Osteocyte (in vitro differentiated cells): ENCODE measurements around the gene TOGARAM2. TPM values are rescaled to one million over a fixed set of nuclear protein-coding genes. Genes with fewer than 3 reads are reported as not detected.

ENCODE experiments used
- DNase-seq: peaks from one replicate; pipeline ENCODE4 v3.0.0; 2021; ENCODE audit warnings: mixed read lengths; ENCODE audit not compliant: unreplicated experiment; ENCODE audit errors: extremely low spot score
- H3K27ac Mint-ChIP-seq: one replicate; pipeline ENCODE4 v1.8.0; 2021; ENCODE audit warnings: mild to moderate bottlenecking, mixed read lengths; ENCODE audit not compliant: unreplicated experiment
- H3K27me3 Mint-ChIP-seq: one replicate; pipeline ENCODE4 v1.8.0; 2021; ENCODE audit warnings: mixed read lengths; ENCODE audit not compliant: unreplicated experiment
- H3K36me3 Mint-ChIP-seq: one replicate; pipeline ENCODE4 v1.8.0; 2021; ENCODE audit warnings: mixed read lengths; ENCODE audit not compliant: unreplicated experiment
- H3K4me1 Mint-ChIP-seq: one replicate; pipeline ENCODE4 v1.8.0; 2021; ENCODE audit warnings: mixed read lengths; ENCODE audit not compliant: unreplicated experiment
- H3K4me3 Mint-ChIP-seq: one replicate; pipeline ENCODE4 v1.8.0; 2021; ENCODE audit warnings: mild to moderate bottlenecking, moderate library complexity, mixed read lengths; ENCODE audit not compliant: unreplicated experiment
- H3K9me3 Mint-ChIP-seq: one replicate; pipeline ENCODE4 v1.8.0; 2021; ENCODE audit warnings: mixed read lengths; ENCODE audit not compliant: unreplicated experiment
- CTCF ChIP-seq: fragments of 200-600 bp; sonication (generic); IDR thresholded peaks from 2 replicates; pipeline ENCODE4 v1.5.0; 2021; ENCODE audit warnings: antibody characterized with exemption, mild to moderate bottlenecking, moderate library complexity
- total RNA-seq: library from RNA; stranded (reverse); gene quantifications from 2 replicates; pipeline ENCODE4 v1.2.1, GENCODE V29; 2021

Gene TOGARAM2
- total RNA-seq, 1 donor from 2014 or later: not detected

GRCh38 chr2:29064346-29064715 lies 83.2 kb downstream of the TOGARAM2 start:
- no peaks in the 10 kb centered on the region for H3K27me3 Mint-ChIP-seq
- H3K27ac Mint-ChIP-seq: no peak overlapping the region
- H3K4me3 Mint-ChIP-seq: no peak overlapping the region
- no peaks in the 10 kb centered on the region for H3K4me1 Mint-ChIP-seq
- DNase-seq: no peak
- H3K36me3 Mint-ChIP-seq: no peaks in the 10 kb centered on the region
- TF ChIP-seq CTCF: no peak
- H3K9me3 Mint-ChIP-seq: no peaks in the 10 kb centered on the region

- Mint-ChIP-seq H3K27me3 (no peaks in the 10 kb centered on the region), H3K4me3 (no peak overlapping the region), H3K27ac (no peak overlapping the region), H3K9me3 (no peaks in the 10 kb centered on the region), H3K36me3 (no peaks in the 10 kb centered on the region), H3K4me1 (no peaks in the 10 kb centered on the region)
- no peak for DNase-seq
- no peak for TF ChIP-seq CTCF
Observed at GRCh38 chr2:29064746-29065067, 83.6 kb downstream of the TOGARAM2 start.

GRCh38 chr2:29065068-29065811 lies 84.1 kb downstream of the TOGARAM2 start:
- no peaks in the 10 kb centered on the region for H3K36me3 Mint-ChIP-seq

GRCh38 chr2:29066271-29066860 lies 85.3 kb downstream of the TOGARAM2 start:
- no peaks in the 10 kb centered on the region for H3K9me3 Mint-ChIP-seq
- DNase-seq: no peak
- H3K27ac Mint-ChIP-seq: no peak overlapping the region
- no peaks in the 10 kb centered on the region for H3K27me3 Mint-ChIP-seq
- no peak overlapping the region for H3K4me3 Mint-ChIP-seq
- H3K4me1 Mint-ChIP-seq: no peaks in the 10 kb centered on the region
- TF ChIP-seq CTCF: no peak
- H3K36me3 Mint-ChIP-seq: no peaks in the 10 kb centered on the region

More at GRCh38 chr2:29065068-29065811, 84.1 kb downstream of the TOGARAM2 start:
- no peak overlapping the region for H3K27ac Mint-ChIP-seq
- no peaks in the 10 kb centered on the region for H3K4me1 Mint-ChIP-seq
- TF ChIP-seq CTCF: no peak
- H3K27me3 Mint-ChIP-seq: no peaks in the 10 kb centered on the region
- no peaks in the 10 kb centered on the region for H3K9me3 Mint-ChIP-seq
- H3K4me3 Mint-ChIP-seq: no peak overlapping the region
- no peak for DNase-seq

GRCh38 chr2:29066997-29067605 lies 86.0 kb downstream of the TOGARAM2 start:
- H3K4me1 Mint-ChIP-seq: no peaks in the 10 kb centered on the region
- H3K27ac Mint-ChIP-seq: no peak overlapping the region
- DNase-seq: no peak
- no peak for TF ChIP-seq CTCF
- no peaks in the 10 kb centered on the region for H3K36me3 Mint-ChIP-seq
- no peak overlapping the region for H3K4me3 Mint-ChIP-seq
- no peaks in the 10 kb centered on the region for H3K9me3 Mint-ChIP-seq
- H3K27me3 Mint-ChIP-seq: no peaks in the 10 kb centered on the region
